Right cardiac atrium (tissue), 5 donors: ENCODE results near the gene USP13. TPM values are rescaled to one million over a fixed set of nuclear protein-coding genes. Genes with fewer than 3 reads are reported as not detected.

Experiments
- ATAC-seq, 2 donors: fragments of 200-7000 bp; cut with Tn5 transposase; one replicate each; pipeline versions ENCODE4 v1.8.0 to v1.9.1; 2020; ENCODE audit warnings: moderate library complexity in 2 of 2, mild to moderate bottlenecking in 1 of 2
- DNase-seq, 3 donors: peaks; one replicate each; pipeline ENCODE4 v3.0.0-alpha.2; 2020
- H3K27ac ChIP-seq: one replicate; pipeline ENCODE4 v1.5.1; 2013; ENCODE audit warnings: mild to moderate bottlenecking, low read length, control low read depth, moderate library complexity
- H3K27me3 ChIP-seq: one replicate; pipeline ENCODE4 v1.6.1; 2013; ENCODE audit not compliant: control insufficient read depth, insufficient read depth
- H3K4me1 ChIP-seq: one replicate; pipeline ENCODE4 v1.6.1; 2013; ENCODE audit warnings: low read length; ENCODE audit not compliant: control insufficient read depth, insufficient read depth
- H3K4me3 ChIP-seq: one replicate; pipeline ENCODE4 v1.5.1; 2013; ENCODE audit warnings: low read length, control low read depth
- H3K9me3 ChIP-seq: one replicate; pipeline ENCODE4 v1.6.1; 2013; ENCODE audit warnings: low read length; ENCODE audit not compliant: control insufficient read depth
- WGBS: extraction: QIAGEN DNeasy Blood & Tissue Kit; methylation state at CpG from one replicate; pipeline ENCODE4 v1.1.7; 2013; 5-methylcytosine and 5-hydroxymethylcytosine counted together
- intact Hi-C, 4 donors: fragments of 100-400 bp; cut with DNase I; formaldehyde crosslinking; loops; one replicate each; pipeline versions ENCODE4 v1.11.0 to v1.14.0; 2022 to 2023
- long read RNA-seq, 4 donors: library from polyadenylated mRNA; unstranded; transcript quantifications; one replicate each; pipeline ENCODE4 v2.0.0, GENCODE V29; 2020 to 2021
- polyA plus RNA-seq: library from polyadenylated mRNA; stranded (reverse); fragments of 200-250 nt; gene quantifications from one replicate; pipeline ENCODE4 v1.2.3, GENCODE V29; 2013
- total RNA-seq, 4 donors: library from RNA; stranded (reverse); fragmentation: NEBNext Ultra II Directional; extraction: Animal tissue kit (Norgen Biotek cat#: 25700); gene quantifications; one replicate each; pipeline ENCODE4 v1.2.1, GENCODE V29; 2021
- donor health status: healthy with polysubstance abuse.
- donor health status: DM: no; HTN: yes; CAD: no.
- donor health status: DM: no; HTN: no; CAD: no.
- donor health status: DM: no; HTN: yes; CAD: no; lungs with severe emphysema.
- donor health status: DM: yes; HTN: yes; CAD: no.

USP13 gene, protein sequence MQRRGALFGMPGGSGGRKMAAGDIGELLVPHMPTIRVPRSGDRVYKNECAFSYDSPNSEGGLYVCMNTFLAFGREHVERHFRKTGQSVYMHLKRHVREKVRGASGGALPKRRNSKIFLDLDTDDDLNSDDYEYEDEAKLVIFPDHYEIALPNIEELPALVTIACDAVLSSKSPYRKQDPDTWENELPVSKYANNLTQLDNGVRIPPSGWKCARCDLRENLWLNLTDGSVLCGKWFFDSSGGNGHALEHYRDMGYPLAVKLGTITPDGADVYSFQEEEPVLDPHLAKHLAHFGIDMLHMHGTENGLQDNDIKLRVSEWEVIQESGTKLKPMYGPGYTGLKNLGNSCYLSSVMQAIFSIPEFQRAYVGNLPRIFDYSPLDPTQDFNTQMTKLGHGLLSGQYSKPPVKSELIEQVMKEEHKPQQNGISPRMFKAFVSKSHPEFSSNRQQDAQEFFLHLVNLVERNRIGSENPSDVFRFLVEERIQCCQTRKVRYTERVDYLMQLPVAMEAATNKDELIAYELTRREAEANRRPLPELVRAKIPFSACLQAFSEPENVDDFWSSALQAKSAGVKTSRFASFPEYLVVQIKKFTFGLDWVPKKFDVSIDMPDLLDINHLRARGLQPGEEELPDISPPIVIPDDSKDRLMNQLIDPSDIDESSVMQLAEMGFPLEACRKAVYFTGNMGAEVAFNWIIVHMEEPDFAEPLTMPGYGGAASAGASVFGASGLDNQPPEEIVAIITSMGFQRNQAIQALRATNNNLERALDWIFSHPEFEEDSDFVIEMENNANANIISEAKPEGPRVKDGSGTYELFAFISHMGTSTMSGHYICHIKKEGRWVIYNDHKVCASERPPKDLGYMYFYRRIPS
- total RNA-seq (100 to 1,000 TPM in 1 of 4 donors, 10 to 100 TPM in 3; 59.5 to 101 (median 74.9) TPM), polyA plus RNA-seq (20.0 TPM)
- long read RNA-seq, donor 1, full-length matches to known transcripts: 247 of 330 reads
- long read RNA-seq, donor 1, partial matches to known transcripts: 19 of 330 reads
- long read RNA-seq, donor 1, other reads (novel, unspliced or antisense): 64 of 330 reads
- long read RNA-seq, donor 2, full-length matches to known transcripts: 81 of 107 reads
- long read RNA-seq, donor 2, partial matches to known transcripts: 6 of 107 reads
- long read RNA-seq, donor 2, other reads (novel, unspliced or antisense): 20 of 107 reads
- long read RNA-seq, donor 3, full-length matches to known transcripts: 255 of 387 reads
- long read RNA-seq, donor 3, partial matches to known transcripts: 32 of 387 reads
- long read RNA-seq, donor 3, other reads (novel, unspliced or antisense): 100 of 387 reads
- long read RNA-seq, donor 4, full-length matches to known transcripts: 110 of 148 reads
- long read RNA-seq, donor 4, partial matches to known transcripts: 10 of 148 reads
- long read RNA-seq, donor 4, other reads (novel, unspliced or antisense): 28 of 148 reads

DNA sequence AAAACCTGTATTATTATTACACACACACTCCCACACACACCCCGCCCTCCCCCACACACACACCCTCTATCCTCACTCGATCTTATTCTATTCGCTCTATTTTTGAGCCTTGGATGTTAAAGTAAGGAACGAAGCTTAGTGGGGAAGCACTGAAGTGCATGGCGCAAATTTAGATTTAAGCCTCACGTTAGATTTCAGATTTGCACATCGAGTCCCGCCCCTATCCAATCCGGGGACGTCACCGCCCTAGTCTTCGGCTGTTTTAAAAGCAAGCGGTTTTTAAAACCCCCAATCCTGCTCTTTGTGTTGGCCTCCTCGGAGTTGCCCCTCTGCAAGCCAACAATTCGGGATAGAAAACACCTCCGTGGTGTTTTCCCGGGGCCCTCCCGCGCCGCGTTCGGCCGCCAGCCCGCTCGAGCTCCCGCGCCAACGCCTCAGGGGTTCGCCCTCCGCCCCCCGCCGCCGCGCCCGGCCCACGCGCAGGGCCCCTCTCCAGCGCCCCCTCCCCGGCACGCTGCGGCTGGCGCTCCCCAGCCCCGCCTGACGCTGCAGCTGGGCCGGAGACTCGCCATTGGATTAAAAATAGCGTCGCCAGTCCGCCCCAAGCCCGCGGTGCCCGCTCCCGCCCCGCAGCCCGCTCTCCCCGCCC is at the start of gene USP13:
Gene USP13, plus strand, starts transcription at position 594 of the 649 bp plus-strand sequence. CDS start 186 bp downstream, outside the sequence.
- Histone ChIP-seq H3K27me3 (no peaks in the 10 kb centered on the region), H3K4me3 (peak within 1 kb of the TSS; percentile 96), H3K4me1 (no peaks in the 10 kb centered on the region), H3K9me3 (no peaks in the 10 kb centered on the region), H3K27ac (peak within 1 kb of the TSS; percentile 99)
- intact Hi-C loops: loop anchor here in 2 of 4 donors (10.0 kb wide), 2 partner anchors 62 to 92 kb away; no protein-coding TSS in a partner anchor
- DNase-seq (peak; percentile 70 to 90 (median 86)), ATAC-seq (peak; percentile 74 to 83)
- 1% methylated on average over 56 of the region's 56 CpGs for WGBS

DNA sequence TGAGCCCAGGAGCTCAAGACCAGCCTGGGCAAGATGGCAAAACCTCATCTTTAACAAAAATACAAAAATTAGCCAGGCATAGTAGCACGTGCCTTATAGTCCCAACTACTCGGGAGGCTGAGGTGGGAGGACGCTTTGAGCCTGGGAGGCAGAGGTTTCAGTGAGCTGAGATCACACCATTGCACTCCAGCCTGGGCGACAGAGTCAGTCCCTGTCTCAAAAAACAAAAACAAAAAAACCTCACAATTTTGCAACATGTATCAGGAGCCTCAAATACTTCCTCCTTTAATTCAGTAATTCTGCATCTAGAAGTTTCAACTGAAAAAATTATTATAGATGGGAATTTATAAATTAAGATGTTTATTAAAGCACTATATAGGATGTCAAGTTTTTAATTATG is 49.5 kb upstream of the USP13 start:
- Histone ChIP-seq H3K4me1 (no peaks in the 10 kb centered on the region), H3K9me3 (no peaks in the 10 kb centered on the region), H3K27ac (no peak overlapping the region), H3K4me3 (no peak overlapping the region), H3K27me3 (no peaks in the 10 kb centered on the region)
- intact Hi-C loops: no loop called here
- WGBS: 70% methylated on average over 4 of the region's 4 CpGs
- ATAC-seq: no peak
- no peak for DNase-seq

DNA sequence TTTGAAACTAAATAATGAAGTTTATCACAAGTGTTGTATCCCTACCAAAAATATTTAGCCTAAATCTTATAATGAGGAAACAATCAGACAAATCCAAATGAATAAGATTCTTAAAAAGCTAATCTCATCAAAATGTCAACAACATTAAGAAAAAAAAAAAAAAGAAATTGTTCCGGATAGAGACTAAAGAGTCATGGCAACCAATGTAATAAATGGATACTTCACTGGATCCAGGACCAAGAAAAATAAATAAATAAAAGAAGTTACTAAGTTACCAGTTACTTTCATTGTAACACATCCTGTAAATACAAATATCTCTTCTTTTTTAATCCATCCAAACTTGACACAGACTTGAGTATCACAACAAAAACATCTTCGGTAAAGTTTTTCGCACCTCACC is 49.0 kb upstream of the USP13 start:
- Histone ChIP-seq H3K27ac (peak overlapping the region; percentile 99), H3K27me3 (no peaks in the 10 kb centered on the region), H3K9me3 (no peaks in the 10 kb centered on the region), H3K4me3 (peak overlapping the region; percentile 99), H3K4me1 (no peaks in the 10 kb centered on the region)
- DNase-seq (no peak), ATAC-seq (no peak)
- intact Hi-C loops: no loop called here
- WGBS: 3% methylated on average over 3 of the region's 3 CpGs

DNA sequence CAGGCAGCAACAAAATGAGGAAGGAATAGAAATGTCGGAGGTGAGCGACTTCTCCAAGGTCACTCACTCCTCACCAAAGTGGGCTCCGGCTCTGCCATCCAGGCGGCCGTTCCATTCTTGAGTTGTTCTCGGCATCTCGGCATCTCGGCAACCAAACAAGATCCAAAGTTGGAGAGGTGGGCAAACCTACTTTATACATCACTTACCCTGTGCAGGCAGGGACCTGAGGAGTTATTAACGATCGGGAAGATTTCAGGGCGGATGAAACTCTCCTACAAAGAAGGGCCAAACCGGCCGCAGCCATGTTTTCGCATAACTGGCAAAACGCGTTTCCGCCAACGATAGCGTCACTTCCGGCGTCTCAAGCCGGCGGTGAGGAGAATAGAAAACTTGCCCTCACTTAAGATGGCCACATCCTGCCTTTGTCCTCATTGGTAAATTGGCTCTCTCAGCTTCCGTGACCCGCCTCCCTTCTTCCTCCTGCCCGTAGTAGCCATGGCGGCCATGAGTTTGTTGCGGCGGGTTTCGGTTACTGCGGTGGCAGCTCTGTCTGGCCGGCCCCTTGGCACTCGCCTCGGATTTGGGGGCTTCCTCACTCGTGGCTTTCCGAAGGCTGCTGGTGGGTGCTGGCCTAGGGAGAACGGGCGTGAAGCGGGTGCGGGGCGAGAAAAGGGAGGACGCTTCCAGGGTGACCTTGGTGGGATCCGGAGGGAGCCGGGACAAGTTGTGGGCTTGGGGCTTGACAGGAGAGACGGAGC is 48.3 kb upstream of the USP13 start, which contains the start of the genes MRPL47 and NDUFB5:
Gene MRPL47, minus strand, starts transcription at position 318 of the 758 bp plus-strand sequence. Its CDS starts 14 bp downstream, at position 304.
Gene NDUFB5, plus strand, starts transcription at position 474 of the 758 bp plus-strand sequence. Its CDS starts 22 bp downstream, at position 496.
- H3K9me3 ChIP-seq: no peaks in the 10 kb centered on the region
- peak within 1 kb of the TSS; percentile 99 for H3K27ac ChIP-seq
- H3K4me3 ChIP-seq: peak within 1 kb of the TSS; percentile 99
- DNase-seq (peak; percentile 94 to 98 (median 97)), ATAC-seq (peak; percentile 100)
- no peaks in the 10 kb centered on the region for H3K4me1 ChIP-seq
- intact Hi-C loops: no loop called here
- WGBS: under 1% methylated on average over 45 of the region's 45 CpGs
- no peaks in the 10 kb centered on the region for H3K27me3 ChIP-seq

DNA sequence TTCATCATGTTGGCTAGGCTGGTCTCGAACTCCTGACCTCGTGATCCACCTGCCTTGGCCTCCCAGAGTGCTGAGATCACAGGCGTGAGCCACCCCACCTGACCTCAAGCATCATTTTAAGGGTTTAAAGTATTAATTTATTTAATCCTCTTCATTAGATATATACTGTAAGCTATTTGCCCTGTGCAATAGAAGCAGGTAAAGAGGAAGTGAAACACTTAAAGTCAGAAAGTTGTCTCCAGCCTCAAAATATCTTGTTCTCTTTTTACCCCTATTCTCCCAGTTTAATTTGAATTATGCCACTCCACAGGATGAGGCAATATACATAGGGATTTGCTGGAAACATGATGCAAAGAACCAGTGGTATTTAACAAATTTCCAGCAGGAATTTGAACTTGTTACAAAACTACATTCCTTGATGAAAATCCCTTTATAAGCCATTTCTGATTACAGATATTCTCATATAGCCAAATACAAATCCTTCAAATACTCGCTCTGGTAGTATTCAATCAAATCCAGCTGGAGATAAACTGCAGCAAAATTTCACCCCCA is 46.2 kb upstream of the USP13 start:
- WGBS: 89% methylated on average over 4 of the region's 4 CpGs

DNA sequence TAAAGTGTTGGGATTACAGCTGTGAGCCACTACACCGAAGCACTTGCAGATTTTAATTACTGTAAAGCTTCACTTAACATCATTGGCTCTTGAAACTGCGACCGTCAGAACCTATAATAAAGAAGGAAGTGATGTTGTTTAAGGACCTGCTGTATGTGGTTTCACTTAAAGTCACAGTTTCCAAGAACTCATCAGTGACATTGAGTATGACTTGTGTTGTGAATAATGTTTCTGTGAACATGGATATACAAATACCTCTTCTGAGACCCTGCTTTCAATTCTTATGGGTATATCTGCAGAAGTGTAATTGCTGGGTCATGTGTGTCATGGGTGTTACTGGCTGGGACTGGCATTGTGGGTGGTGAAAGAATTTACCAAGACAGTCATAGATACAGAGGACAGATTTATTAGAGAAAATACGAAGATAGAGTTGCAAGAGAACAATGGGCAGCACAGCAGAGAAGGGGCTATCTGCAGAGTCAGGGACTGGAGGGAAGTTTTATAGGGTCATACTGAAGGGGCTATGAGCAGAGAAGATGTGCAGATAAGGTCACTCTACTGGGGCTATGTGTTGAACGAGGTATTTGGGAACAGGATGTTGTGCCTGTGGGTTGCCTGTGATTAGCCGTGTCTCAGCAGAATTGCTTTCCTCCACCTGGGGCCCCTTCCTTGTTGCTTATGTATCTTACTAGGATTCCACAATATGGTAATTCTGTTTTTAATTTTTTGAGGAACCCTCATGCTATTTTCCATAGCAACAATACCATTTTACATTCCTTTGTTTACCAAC is 43.7 kb upstream of the USP13 start:
- intact Hi-C loops: no loop called here

More for the DNA sequence above, 46.2 kb upstream of the USP13 start:
- no peak for ATAC-seq
- DNase-seq: no peak
- no peak overlapping the region for H3K27ac ChIP-seq
- no peaks in the 10 kb centered on the region for H3K9me3 ChIP-seq
- no peaks in the 10 kb centered on the region for H3K27me3 ChIP-seq
- no peaks in the 10 kb centered on the region for H3K4me1 ChIP-seq
- intact Hi-C loops: no loop called here
- no peak overlapping the region for H3K4me3 ChIP-seq

DNA sequence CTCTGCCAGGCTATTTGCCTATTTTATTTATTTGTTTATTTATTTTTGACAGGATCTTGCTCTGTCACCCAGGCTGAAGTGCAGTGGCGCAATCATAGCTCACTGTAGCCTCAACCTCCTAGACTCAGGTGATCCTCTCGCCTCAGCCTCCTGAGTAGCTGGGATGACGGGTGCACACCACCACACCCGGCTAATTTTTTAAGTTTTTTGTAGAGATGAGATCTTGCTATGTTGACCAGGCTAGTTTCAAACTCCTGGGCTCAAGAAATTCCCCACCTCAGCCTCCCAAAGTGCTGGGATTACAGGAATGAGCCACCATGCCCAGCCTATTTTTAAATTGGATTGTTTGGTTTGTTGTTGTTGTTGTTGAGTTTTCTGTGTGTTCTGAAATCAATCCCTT is 42.8 kb upstream of the USP13 start:
- no peak overlapping the region for H3K4me3 ChIP-seq
- no peak overlapping the region for H3K27ac ChIP-seq
- intact Hi-C loops: no loop called here
- no peaks in the 10 kb centered on the region for H3K9me3 ChIP-seq
- no peak for ATAC-seq
- WGBS: 96% methylated on average over 4 of the region's 4 CpGs
- no peaks in the 10 kb centered on the region for H3K27me3 ChIP-seq
- H3K4me1 ChIP-seq: no peaks in the 10 kb centered on the region
- DNase-seq: no peak

More for the DNA sequence above, 43.7 kb upstream of the USP13 start:
- Histone ChIP-seq H3K4me3 (no peak overlapping the region), H3K27ac (no peak overlapping the region), H3K27me3 (no peaks in the 10 kb centered on the region), H3K9me3 (no peaks in the 10 kb centered on the region), H3K4me1 (no peaks in the 10 kb centered on the region)
- 62% methylated on average over 6 of the region's 6 CpGs for WGBS
- ATAC-seq: no peak
- DNase-seq: no peak

DNA sequence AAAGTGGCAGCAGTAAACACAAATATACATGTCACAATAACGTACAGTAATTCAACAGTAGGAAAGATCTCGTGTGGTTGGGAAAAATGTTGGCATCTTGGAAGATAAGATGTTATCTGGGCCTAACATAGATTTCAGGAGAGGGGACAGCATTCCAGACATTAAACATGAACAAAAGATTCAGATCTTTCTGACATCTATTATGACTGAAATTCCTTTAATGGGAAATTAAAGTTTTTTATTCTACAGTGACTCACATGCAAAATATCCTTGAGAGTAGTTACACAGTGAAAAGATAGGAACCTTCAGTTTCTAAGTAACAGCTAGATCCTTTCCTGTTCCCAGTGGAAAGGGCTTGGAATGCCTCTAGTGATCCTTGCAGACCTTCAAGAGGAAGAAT is 39.0 kb upstream of the USP13 start:
- no peaks in the 10 kb centered on the region for H3K27me3 ChIP-seq
- no peak overlapping the region for H3K27ac ChIP-seq
- 36% methylated on average over 2 of the region's 2 CpGs for WGBS
- intact Hi-C loops: no loop called here
- no peak overlapping the region for H3K4me3 ChIP-seq
- no peak for ATAC-seq
- DNase-seq: no peak
- no peaks in the 10 kb centered on the region for H3K4me1 ChIP-seq
- H3K9me3 ChIP-seq: no peaks in the 10 kb centered on the region
